Fibroblast of lung (primary cell): ENCODE data around the gene GPS1. TPM values are rescaled to one million over a fixed set of nuclear protein-coding genes. Genes with fewer than 3 reads are reported as not detected.

Experiments
- DNase-seq, 2 donors: peaks; one replicate each; pipeline versions ENCODE4 v3.0.0 to v3.0.0-alpha.2; 2010; ENCODE audit warnings: low read depth in 2 of 2
- H2AFZ ChIP-seq: 2 replicates; pipeline ENCODE4 v1.5.1; 2012; ENCODE audit warnings: low read length, control low read depth, inconsistent platforms
- H3K27ac ChIP-seq: 2 replicates; pipeline ENCODE4 v1.5.1; 2011; ENCODE audit warnings: low read length, control low read depth; ENCODE audit not compliant: insufficient read depth
- H3K27me3 ChIP-seq: 2 replicates; pipeline ENCODE4 v1.5.1; 2011; ENCODE audit warnings: mild to moderate bottlenecking, low read length; ENCODE audit not compliant: control insufficient read depth, insufficient read depth
- H3K36me3 ChIP-seq: 2 replicates; pipeline ENCODE4 v1.5.1; 2011; ENCODE audit warnings: low read length; ENCODE audit not compliant: control insufficient read depth, insufficient read depth
- H3K4me1 ChIP-seq: 2 replicates; pipeline ENCODE4 v1.5.1; 2011; ENCODE audit warnings: low read length; ENCODE audit not compliant: control insufficient read depth, insufficient read depth; ENCODE audit errors: extremely low read depth
- H3K4me2 ChIP-seq: 2 replicates; pipeline ENCODE4 v1.5.1; 2011; ENCODE audit warnings: low read length, control low read depth; ENCODE audit not compliant: insufficient read depth; ENCODE audit errors: extremely low read depth
- H3K4me3 ChIP-seq, 4 experiments: fragments of 200-600 bp in 1 of 4; sonication (generic) in 1 of 4; replicated peaks in 1 of 4; 2 replicates each; pipeline ENCODE4 v1.5.1; 2011 to 2016; ENCODE audit warnings: low read length in 4 of 4, low read depth in 3 of 4, mild to moderate bottlenecking in 3 of 4, control low read depth in 2 of 4, inconsistent platforms in 1 of 4, mixed read lengths in 1 of 4; ENCODE audit not compliant: insufficient read depth in 1 of 4; ENCODE audit errors: control extremely low read depth in 1 of 4
- H3K79me2 ChIP-seq: 2 replicates; pipeline ENCODE4 v1.5.1; 2012; ENCODE audit warnings: mild to moderate bottlenecking, low read length, inconsistent platforms; ENCODE audit not compliant: control insufficient read depth, insufficient read depth
- H3K9ac ChIP-seq: 2 replicates; pipeline ENCODE4 v1.5.1; 2011; ENCODE audit warnings: mild to moderate bottlenecking, low read length, control low read depth; ENCODE audit not compliant: insufficient read depth
- H3K9me3 ChIP-seq: 2 replicates; pipeline ENCODE4 v1.5.1; 2012; ENCODE audit warnings: low read depth, low read length; ENCODE audit not compliant: control insufficient read depth, insufficient read depth
- H4K20me1 ChIP-seq: 2 replicates; pipeline ENCODE4 v1.5.1; 2011; ENCODE audit warnings: low read length; ENCODE audit not compliant: control insufficient read depth, insufficient read depth; ENCODE audit errors: extremely low read depth
- EZH2 ChIP-seq: IDR thresholded peaks from 2 replicates; pipeline ENCODE4 v1.5.1; 2012; ENCODE audit warnings: low read length, control low read depth, mild to moderate bottlenecking; ENCODE audit errors: missing control alignments
- polyA plus RNA-seq, 2 donors: library from polyadenylated mRNA; depleted of rRNA in 1 of 2; stranded (reverse) in 1 of 2; unstranded in 1 of 2; fragments of >200 nt; gene quantifications; 2 replicates each; pipeline ENCODE4 v1.2.1, GENCODE V29; 2011 to 2012; ENCODE audit warnings: missing spikeins in 1 of 2
- total RNA-seq: library from RNA; depleted of rRNA; stranded (reverse); fragments of >200 nt; gene quantifications from 2 replicates; pipeline ENCODE4 v1.2.1, GENCODE V29; 2014
- TF ChIP-seq, protein P1 (sequence below), 2 donors: IDR thresholded peaks in 1 of 2; conservative IDR thresholded peaks in 1 of 2; 1 replicate in 1 of 2; 2 replicates in 1 of 2; pipeline ENCODE4 v1.5.1; 2011 to 2012; ENCODE audit warnings: low read length in 2 of 2, control low read depth in 1 of 2, inconsistent platforms in 1 of 2, low read depth in 1 of 2, mild to moderate bottlenecking in 1 of 2

Gene GPS1
- total and polyA plus RNA-seq, 2 donors (not counting 1 experiment from before 2014, with no cell fraction given), result 53.3 to 76.6 TPM

DNA sequence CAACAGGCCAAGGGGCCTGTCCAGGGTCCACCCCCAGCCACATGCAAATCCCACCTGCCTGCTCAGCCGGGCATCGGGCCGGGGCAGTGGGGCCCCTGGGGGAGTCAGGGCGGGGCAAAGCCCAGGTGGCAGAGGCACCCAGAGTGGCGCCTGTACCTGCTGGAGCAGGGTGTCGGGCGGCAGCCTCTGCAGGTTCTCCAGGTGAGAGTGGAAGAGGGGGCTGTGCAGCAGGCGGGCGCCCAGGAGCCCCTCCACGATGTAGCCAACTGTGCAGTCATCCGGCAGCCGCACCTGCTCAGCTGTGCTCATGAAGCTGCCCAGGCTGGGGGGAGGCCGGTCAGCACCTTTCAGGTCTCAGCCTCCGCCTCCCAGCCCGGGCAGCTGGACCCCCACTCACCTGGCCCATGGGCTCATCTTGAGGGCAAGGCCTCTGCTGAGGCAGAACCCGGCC, 2.2 kb upstream of the GPS1 start:
- peaks cover 7% of the 10 kb centered on the region for H3K4me1 ChIP-seq
- H3K79me2 ChIP-seq, result peaks cover 21% of the 10 kb centered on the region
- no peaks in the 10 kb centered on the region for H3K27me3 ChIP-seq
- H3K4me3 ChIP-seq, result no peak overlapping the region
- no peak overlapping the region for H3K9ac ChIP-seq
- H3K9me3 ChIP-seq, result no peaks in the 10 kb centered on the region
- H3K27ac ChIP-seq, result no peak overlapping the region
- peaks cover 29% of the 10 kb centered on the region for H3K36me3 ChIP-seq
- no peaks in the 10 kb centered on the region for H4K20me1 ChIP-seq
- no peak overlapping the region for H3K4me2 ChIP-seq
- H2AFZ ChIP-seq, result no peak overlapping the region
- DNase-seq, result no peak
- TF ChIP-seq EZH2, result no peak
- TF ChIP-seq, protein P1, sequence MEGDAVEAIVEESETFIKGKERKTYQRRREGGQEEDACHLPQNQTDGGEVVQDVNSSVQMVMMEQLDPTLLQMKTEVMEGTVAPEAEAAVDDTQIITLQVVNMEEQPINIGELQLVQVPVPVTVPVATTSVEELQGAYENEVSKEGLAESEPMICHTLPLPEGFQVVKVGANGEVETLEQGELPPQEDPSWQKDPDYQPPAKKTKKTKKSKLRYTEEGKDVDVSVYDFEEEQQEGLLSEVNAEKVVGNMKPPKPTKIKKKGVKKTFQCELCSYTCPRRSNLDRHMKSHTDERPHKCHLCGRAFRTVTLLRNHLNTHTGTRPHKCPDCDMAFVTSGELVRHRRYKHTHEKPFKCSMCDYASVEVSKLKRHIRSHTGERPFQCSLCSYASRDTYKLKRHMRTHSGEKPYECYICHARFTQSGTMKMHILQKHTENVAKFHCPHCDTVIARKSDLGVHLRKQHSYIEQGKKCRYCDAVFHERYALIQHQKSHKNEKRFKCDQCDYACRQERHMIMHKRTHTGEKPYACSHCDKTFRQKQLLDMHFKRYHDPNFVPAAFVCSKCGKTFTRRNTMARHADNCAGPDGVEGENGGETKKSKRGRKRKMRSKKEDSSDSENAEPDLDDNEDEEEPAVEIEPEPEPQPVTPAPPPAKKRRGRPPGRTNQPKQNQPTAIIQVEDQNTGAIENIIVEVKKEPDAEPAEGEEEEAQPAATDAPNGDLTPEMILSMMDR (conservative IDR thresholded peaks at IDR 0.05 in 1 of 2, IDR thresholded peaks at IDR 0.05 in 1 of 2; ENCODE audit: low read depth in 1 of 2, low read length in 2 of 2), result no peak

DNA sequence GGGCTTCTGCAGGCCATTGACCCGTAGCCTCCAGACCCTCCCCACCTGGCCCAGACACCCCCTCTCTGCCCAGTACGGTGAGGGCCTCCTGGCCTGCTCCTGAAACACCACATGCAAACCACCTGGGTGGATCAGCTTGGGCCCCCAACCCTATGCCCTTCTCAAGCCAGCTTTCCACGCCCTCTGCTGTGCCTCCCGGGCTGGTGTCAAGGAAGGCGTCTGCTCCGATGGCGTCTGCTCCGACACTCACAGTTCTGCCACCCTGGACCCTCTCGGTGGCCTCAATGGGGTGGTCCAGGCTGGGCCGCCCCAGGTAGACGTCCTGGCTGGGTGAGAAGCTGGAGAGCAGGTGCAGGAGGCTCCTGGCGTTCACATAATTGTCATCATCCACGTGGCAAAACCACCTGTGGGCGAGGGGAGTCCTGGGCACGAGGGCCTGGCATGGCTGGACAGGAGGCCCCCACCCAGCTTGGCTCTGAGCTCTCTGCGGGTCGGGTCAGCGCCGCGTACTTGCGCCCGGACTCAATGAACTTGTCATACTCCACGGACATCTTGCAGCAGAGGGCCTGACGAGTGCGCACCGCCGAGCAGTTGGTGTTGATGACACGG, 1.4 kb upstream of the GPS1 start:
- no peaks in the 10 kb centered on the region for H4K20me1 ChIP-seq
- H3K4me3 ChIP-seq, result peak overlapping the region; percentile 47 to 85 (median 71)
- DNase-seq, result no peak
- no peak overlapping the region for H2AFZ ChIP-seq
- no peak overlapping the region for H3K9ac ChIP-seq
- H3K79me2 ChIP-seq, result peaks cover 21% of the 10 kb centered on the region
- H3K4me1 ChIP-seq, result peaks cover 7% of the 10 kb centered on the region
- TF ChIP-seq, protein P1 (conservative IDR thresholded peaks at IDR 0.05 in 1 of 2, IDR thresholded peaks at IDR 0.05 in 1 of 2; ENCODE audit: low read depth in 1 of 2, low read length in 2 of 2), result no peak
- TF ChIP-seq EZH2, result no peak
- no peaks in the 10 kb centered on the region for H3K9me3 ChIP-seq
- peaks cover 36% of the 10 kb centered on the region for H3K36me3 ChIP-seq
- H3K4me2 ChIP-seq, result peak overlapping the region; percentile 62
- H3K27me3 ChIP-seq, result no peaks in the 10 kb centered on the region
- peak overlapping the region; percentile 50 for H3K27ac ChIP-seq

DNA sequence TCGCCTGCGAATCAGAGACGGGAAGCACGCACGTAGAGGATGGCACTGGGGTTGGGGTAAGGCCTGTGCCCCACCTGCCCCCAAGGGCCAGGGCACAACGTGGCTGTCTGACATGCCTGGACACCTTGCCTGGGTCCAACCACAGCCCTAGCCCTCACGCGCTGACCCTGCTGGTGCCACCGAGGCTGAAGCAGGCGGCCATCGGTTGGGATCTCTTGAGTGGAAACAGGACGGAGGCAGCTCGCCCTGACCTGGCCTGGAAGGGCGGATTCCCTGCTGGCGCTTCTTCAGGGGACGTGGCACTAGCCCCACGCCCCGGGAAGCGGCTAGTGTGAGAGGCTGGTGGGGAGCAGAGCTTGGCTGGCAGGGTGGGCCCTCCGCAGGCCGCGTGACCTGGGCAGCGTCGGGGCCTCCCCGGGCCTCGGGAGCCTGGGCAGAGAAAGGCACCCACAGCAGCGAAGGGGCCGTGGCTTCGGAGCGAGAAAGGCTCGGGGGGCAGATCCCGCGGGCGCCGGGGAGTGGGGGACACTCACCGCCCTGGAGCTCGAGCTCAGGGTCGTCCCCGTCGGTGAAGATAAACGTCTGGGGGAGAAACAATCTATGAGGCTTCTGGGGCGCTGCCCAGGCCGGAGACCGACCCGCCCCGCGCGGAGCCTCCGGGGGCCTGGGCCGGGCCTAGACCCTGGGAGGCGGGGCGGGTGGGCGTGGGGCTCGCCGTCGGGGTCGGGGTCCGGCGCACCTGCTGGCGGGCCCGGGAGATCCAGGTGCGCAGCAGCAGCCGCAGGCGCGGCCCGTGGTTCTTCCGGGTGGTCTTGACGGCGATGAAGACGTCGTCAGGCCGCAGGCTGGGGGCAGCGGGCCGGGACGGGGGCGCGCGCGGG, 697 bp upstream of the GPS1 start:
- Histone ChIP-seq H2AFZ (peak overlapping the region; percentile 23), H3K4me3 (peak overlapping the region; percentile 47 to 85 (median 71)), H3K4me1 (peaks cover 7% of the 10 kb centered on the region), H3K4me2 (peak overlapping the region; percentile 62), H3K9ac (peak overlapping the region; percentile 70), H3K27ac (peak overlapping the region; percentile 50), H3K36me3 (peaks cover 40% of the 10 kb centered on the region), H4K20me1 (no peaks in the 10 kb centered on the region), H3K27me3 (no peaks in the 10 kb centered on the region), H3K79me2 (peaks cover 21% of the 10 kb centered on the region), H3K9me3 (no peaks in the 10 kb centered on the region)
- TF ChIP-seq, protein P1 (conservative IDR thresholded peaks at IDR 0.05 in 1 of 2, IDR thresholded peaks at IDR 0.05 in 1 of 2; ENCODE audit: low read depth in 1 of 2, low read length in 2 of 2), result no peak
- no peak for TF ChIP-seq EZH2
- no peak for DNase-seq
